ENCODE data around the gene LCN12. TPM values are rescaled to one million over a fixed set of nuclear protein-coding genes. Genes with fewer than 3 reads are reported as not detected.

The LCN12 gene
- total and polyA plus RNA-seq, 2 experiments from 2014 or later = 11.4 to 19.7 TPM

GRCh38 chr9:136910901-136911245 lies 41.2 kb upstream of the LCN12 start:
- Histone ChIP-seq H3K9me3 (ENCODE audit: low read depth) (no peaks in the 10 kb centered on the region), H3K36me3 (peaks cover 7% of the 10 kb centered on the region), H3K27ac (no peak overlapping the region), H3K27me3 (no peaks in the 10 kb centered on the region), H3K4me1 (ENCODE audit: low read depth) (no peaks in the 10 kb centered on the region), H3K4me3 (no peak overlapping the region)
- DNase-seq (ENCODE audit: low read depth in 1 of 2, low spot score in 1 of 2) = no peak
- TF ChIP-seq CTCF (IDR thresholded peaks at IDR 0.05; ENCODE audit: low read depth, low read length) = no peak

- no peak for DNase-seq (ENCODE audit: low read depth in 1 of 2, low spot score in 1 of 2)
- no peaks in the 10 kb centered on the region for H3K27me3 ChIP-seq
- H3K27ac ChIP-seq = no peak overlapping the region
- no peak for TF ChIP-seq CTCF (IDR thresholded peaks at IDR 0.05; ENCODE audit: low read depth, low read length)
- peaks cover 2% of the 10 kb centered on the region for H3K36me3 ChIP-seq
- no peaks in the 10 kb centered on the region for H3K9me3 ChIP-seq (ENCODE audit: low read depth)
- no peak overlapping the region for H3K4me3 ChIP-seq
- H3K4me1 ChIP-seq (ENCODE audit: low read depth) = no peaks in the 10 kb centered on the region
Observed at GRCh38 chr9:136913701-136914438, 38.2 kb upstream of the LCN12 start.

GRCh38 chr9:136915632-136916329 lies 36.3 kb upstream of the LCN12 start:
- TF ChIP-seq CTCF (IDR thresholded peaks at IDR 0.05; ENCODE audit: low read depth, low read length) = no peak
- H3K27me3 ChIP-seq = no peaks in the 10 kb centered on the region
- H3K9me3 ChIP-seq (ENCODE audit: low read depth) = no peaks in the 10 kb centered on the region
- H3K4me3 ChIP-seq = no peak overlapping the region
- DNase-seq (ENCODE audit: low read depth in 1 of 2, low spot score in 1 of 2) = no peak
- H3K36me3 ChIP-seq = peaks cover 6% of the 10 kb centered on the region
- H3K27ac ChIP-seq = no peak overlapping the region
- no peaks in the 10 kb centered on the region for H3K4me1 ChIP-seq (ENCODE audit: low read depth)

GRCh38 chr9:136916330-136917184 lies 35.5 kb upstream of the LCN12 start:
- H3K27me3 ChIP-seq = no peaks in the 10 kb centered on the region
- H3K36me3 ChIP-seq = peaks cover 11% of the 10 kb centered on the region
- H3K4me1 ChIP-seq (ENCODE audit: low read depth) = peaks cover 3% of the 10 kb centered on the region
- no peak overlapping the region for H3K4me3 ChIP-seq
- no peak for DNase-seq (ENCODE audit: low read depth in 1 of 2, low spot score in 1 of 2)
- no peak for TF ChIP-seq CTCF (IDR thresholded peaks at IDR 0.05; ENCODE audit: low read depth, low read length)
- H3K27ac ChIP-seq = no peak overlapping the region
- H3K9me3 ChIP-seq (ENCODE audit: low read depth) = no peaks in the 10 kb centered on the region

- peaks cover 11% of the 10 kb centered on the region for H3K36me3 ChIP-seq
- no peak for TF ChIP-seq CTCF (IDR thresholded peaks at IDR 0.05; ENCODE audit: low read depth, low read length)
- no peak overlapping the region for H3K27ac ChIP-seq
- H3K27me3 ChIP-seq = no peaks in the 10 kb centered on the region
- H3K4me3 ChIP-seq = no peak overlapping the region
- H3K9me3 ChIP-seq (ENCODE audit: low read depth) = no peaks in the 10 kb centered on the region
- DNase-seq (ENCODE audit: low read depth in 1 of 2, low spot score in 1 of 2) = no peak
- H3K4me1 ChIP-seq (ENCODE audit: low read depth) = peaks cover 12% of the 10 kb centered on the region
Observed at GRCh38 chr9:136917902-136918301, 34.2 kb upstream of the LCN12 start.
